Smooth muscle cell of the coronary artery (primary cell): ENCODE data around the gene KCNA10. TPM values are rescaled to one million over a fixed set of nuclear protein-coding genes. Genes with fewer than 3 reads are reported as not detected.

Experiments used
- total RNA-seq: library from RNA; depleted of rRNA; stranded (reverse); fragments of >200 nt; gene quantifications from 2 replicates; pipeline ENCODE4 v1.2.3, GENCODE V29; 2014; ENCODE audit warnings: low replicate concordance

KCNA10 gene
- not detected in 2 replicates for total RNA-seq

DNA sequence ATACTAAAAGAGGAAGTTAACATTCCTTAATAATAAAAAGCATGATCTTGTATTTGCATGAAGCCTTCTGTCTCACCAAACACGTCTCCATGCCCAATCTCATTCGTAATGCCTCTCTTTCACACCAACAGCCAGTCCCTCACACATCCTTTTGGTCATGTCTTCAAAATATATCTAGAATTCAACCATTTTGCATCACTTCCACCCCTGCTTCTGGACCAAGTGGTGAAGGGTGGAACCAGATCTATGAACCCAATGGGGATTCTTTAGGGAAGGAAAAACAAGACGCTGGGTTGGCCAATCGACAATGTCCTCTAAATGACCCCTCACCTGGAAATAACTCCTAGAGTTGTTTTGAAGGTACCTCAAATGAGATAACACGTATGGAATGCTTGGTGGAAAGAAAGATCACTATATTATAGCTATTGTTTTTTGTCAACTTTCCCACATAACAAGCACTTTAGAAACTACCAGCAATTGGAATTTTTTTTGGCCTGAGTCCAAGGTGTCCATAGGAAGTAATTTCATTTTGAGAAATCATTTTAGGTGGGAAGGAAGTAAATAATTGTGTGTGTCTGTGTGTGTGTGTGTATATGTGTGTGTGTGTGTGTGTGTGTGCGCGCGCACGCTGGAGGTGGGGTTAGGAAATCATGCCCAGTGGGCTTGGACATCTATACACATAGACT lies at the start of gene KCNA10:
KCNA10 (minus strand) TSS at position 51 of the 686 bp plus-strand sequence. CDS start 388 bp downstream, outside the sequence.

Other genes with a start within 250 kb of the KCNA10 start
- 25.0 and 26.9 TPM in 2 replicates for gene RBM15, start 179.8 kb downstream of the KCNA10 start, total RNA-seq
- gene SLC16A4, start 128.1 kb downstream of the KCNA10 start, total RNA-seq, result 10.3 and 44.4 TPM in 2 replicates
- 81.1 and 82.1 TPM in 2 replicates for gene LAMTOR5, start 111.5 kb downstream of the KCNA10 start, total RNA-seq
- gene PROK1, start 68.0 kb downstream of the KCNA10 start, total RNA-seq, result not detected in 2 replicates
- not detected in 2 replicates for gene KCNA2, start 87.2 kb upstream of the KCNA10 start, total RNA-seq
- 1.4 TPM in 1 of 2 replicates, not detected in the other for gene KCNA3, start 155.8 kb upstream of the KCNA10 start, total RNA-seq